HL-60 (cell line): ENCODE measurements around the gene HS3ST3A1.

Experiments used
- GABPA ChIP-seq: IDR thresholded peaks from 2 replicates; pipeline ENCODE4 v1.6.1; 2012; ENCODE audit warnings: low read depth
- POLR2AphosphoS5 ChIP-seq: IDR thresholded peaks from 2 replicates; pipeline ENCODE4 v1.6.1; 2012; ENCODE audit warnings: low read depth
- TF ChIP-seq, protein P1 (sequence below): IDR thresholded peaks from one replicate; pipeline ENCODE4 v1.5.1; 2011; ENCODE audit warnings: low read length, control low read depth, inconsistent platforms; ENCODE audit not compliant: insufficient read depth

DNA sequence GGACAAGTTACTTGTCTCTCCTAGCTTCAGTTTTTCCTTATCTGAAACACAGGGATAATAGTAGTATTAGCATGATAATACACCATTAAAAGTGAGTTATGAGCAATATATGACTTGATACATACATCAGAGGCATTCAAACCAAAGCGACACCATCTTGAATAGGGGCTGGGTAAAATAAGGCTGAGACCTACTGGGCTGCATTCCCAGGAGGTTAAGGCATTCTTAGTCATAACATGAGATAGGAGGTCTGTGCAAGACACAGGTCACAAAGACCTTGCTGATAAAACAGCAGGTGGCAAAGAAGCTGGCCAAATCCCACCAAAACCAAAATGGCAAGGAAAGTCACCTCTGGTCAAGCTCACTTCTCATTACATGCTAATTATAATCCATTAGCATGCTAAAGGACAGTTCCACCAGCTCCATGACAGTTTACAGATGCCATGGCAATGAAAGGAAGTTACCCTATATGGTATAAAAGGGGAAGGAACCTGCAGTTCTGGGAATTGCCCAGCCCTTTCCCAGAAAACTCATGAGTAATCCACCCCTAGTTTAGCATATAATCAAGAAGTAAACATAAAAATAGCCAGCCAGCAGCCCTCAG, 37.2 kb upstream of the HS3ST3A1 start:
- TF ChIP-seq, protein P1, sequence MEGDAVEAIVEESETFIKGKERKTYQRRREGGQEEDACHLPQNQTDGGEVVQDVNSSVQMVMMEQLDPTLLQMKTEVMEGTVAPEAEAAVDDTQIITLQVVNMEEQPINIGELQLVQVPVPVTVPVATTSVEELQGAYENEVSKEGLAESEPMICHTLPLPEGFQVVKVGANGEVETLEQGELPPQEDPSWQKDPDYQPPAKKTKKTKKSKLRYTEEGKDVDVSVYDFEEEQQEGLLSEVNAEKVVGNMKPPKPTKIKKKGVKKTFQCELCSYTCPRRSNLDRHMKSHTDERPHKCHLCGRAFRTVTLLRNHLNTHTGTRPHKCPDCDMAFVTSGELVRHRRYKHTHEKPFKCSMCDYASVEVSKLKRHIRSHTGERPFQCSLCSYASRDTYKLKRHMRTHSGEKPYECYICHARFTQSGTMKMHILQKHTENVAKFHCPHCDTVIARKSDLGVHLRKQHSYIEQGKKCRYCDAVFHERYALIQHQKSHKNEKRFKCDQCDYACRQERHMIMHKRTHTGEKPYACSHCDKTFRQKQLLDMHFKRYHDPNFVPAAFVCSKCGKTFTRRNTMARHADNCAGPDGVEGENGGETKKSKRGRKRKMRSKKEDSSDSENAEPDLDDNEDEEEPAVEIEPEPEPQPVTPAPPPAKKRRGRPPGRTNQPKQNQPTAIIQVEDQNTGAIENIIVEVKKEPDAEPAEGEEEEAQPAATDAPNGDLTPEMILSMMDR: no peak
- TF ChIP-seq POLR2AphosphoS5: no peak
- no peak for TF ChIP-seq GABPA
